ENCODE results near the gene SRP9. TPM values are rescaled to one million over a fixed set of nuclear protein-coding genes. Genes with fewer than 3 reads are reported as not detected.

Gene SRP9
- polyA plus RNA-seq, 1 donor (not counting 4 experiments of a cell fraction or from before 2014, with no cell fraction given), result 441 TPM

- DNase-seq (ENCODE audit: low read depth, low spot score), result no peak
- no peak overlapping the region for H3K27ac ChIP-seq (ENCODE audit: control insufficient read depth, insufficient read depth, low read length)
- no peak for FAIRE-seq
- H4K20me1 ChIP-seq (ENCODE audit: control insufficient read depth, extremely low read depth, insufficient read depth, low read length), result no peaks in the 10 kb centered on the region
- no peaks in the 10 kb centered on the region for H3K27me3 ChIP-seq (ENCODE audit: control insufficient read depth, extremely low read depth, insufficient read depth, low read length)
- no peaks in the 10 kb centered on the region for H3K9me1 ChIP-seq (ENCODE audit: control insufficient read depth, extremely low read depth, insufficient read depth, low read length)
- no peak for TF ChIP-seq EZH2 (IDR thresholded peaks at IDR 0.05; ENCODE audit: low read length)
- no peak for TF ChIP-seq CTCF (optimal IDR thresholded peaks at IDR 0.05 in 1 of 3, IDR thresholded peaks at IDR 0.05 in 1 of 3, conservative IDR thresholded peaks at IDR 0.05 in 1 of 3; ENCODE audit: extremely low read depth in 1 of 3, insufficient read depth in 2 of 3, low read length in 3 of 3)
- H3K4me1 ChIP-seq (ENCODE audit: control insufficient read depth, extremely low read depth, insufficient read depth, low read length), result peaks cover 14% of the 10 kb centered on the region
- H2AFZ ChIP-seq (ENCODE audit: control insufficient read depth, low read length), result no peak overlapping the region
- no peaks in the 10 kb centered on the region for H3K79me2 ChIP-seq (ENCODE audit: control insufficient read depth, insufficient read depth, low read length)
- H3K9me3 ChIP-seq (ENCODE audit: control insufficient read depth, low read depth, low read length), result no peaks in the 10 kb centered on the region
- H3K4me2 ChIP-seq (ENCODE audit: control insufficient read depth, extremely low read depth, insufficient read depth, low read depth, low read length), result no peak overlapping the region
- dilution Hi-C loops (cut with MboI; ENCODE audit: extremely low pct_ligation_motif_present, low sequenced_read_pairs), result no loop called here
- no peaks in the 10 kb centered on the region for H3K36me3 ChIP-seq (ENCODE audit: control insufficient read depth in 2 of 2, extremely low read depth in 1 of 2, insufficient read depth in 2 of 2, low read length in 2 of 2)
- no peak overlapping the region for H3K9ac ChIP-seq (ENCODE audit: control insufficient read depth, extremely low read depth, insufficient read depth, low read length)
- no peak overlapping the region for H3K4me3 ChIP-seq (ENCODE audit: control insufficient read depth in 2 of 3, extremely low read depth in 1 of 3, insufficient read depth in 2 of 3, low read depth in 1 of 3, low read length in 3 of 3)
These were observed 38.0 kb downstream of the SRP9 start for GRCh38 chr1:225815526-225816178.

- peaks cover 17% of the 10 kb centered on the region for H3K4me1 ChIP-seq (ENCODE audit: control insufficient read depth, extremely low read depth, insufficient read depth, low read length)
These were observed 39.3 kb downstream of the SRP9 start for GRCh38 chr1:225816643-225817538.

More at GRCh38 chr1:225816643-225817538, 39.3 kb downstream of the SRP9 start:
- no peak for TF ChIP-seq CTCF (optimal IDR thresholded peaks at IDR 0.05 in 1 of 3, IDR thresholded peaks at IDR 0.05 in 1 of 3, conservative IDR thresholded peaks at IDR 0.05 in 1 of 3; ENCODE audit: extremely low read depth in 1 of 3, insufficient read depth in 2 of 3, low read length in 3 of 3)
- FAIRE-seq, result no peak
- no peaks in the 10 kb centered on the region for H4K20me1 ChIP-seq (ENCODE audit: control insufficient read depth, extremely low read depth, insufficient read depth, low read length)
- H3K36me3 ChIP-seq (ENCODE audit: control insufficient read depth in 2 of 2, extremely low read depth in 1 of 2, insufficient read depth in 2 of 2, low read length in 2 of 2), result no peaks in the 10 kb centered on the region
- no peak overlapping the region for H3K4me3 ChIP-seq (ENCODE audit: control insufficient read depth in 2 of 3, extremely low read depth in 1 of 3, insufficient read depth in 2 of 3, low read depth in 1 of 3, low read length in 3 of 3)
- H3K79me2 ChIP-seq (ENCODE audit: control insufficient read depth, insufficient read depth, low read length), result no peaks in the 10 kb centered on the region
- no peak overlapping the region for H3K4me2 ChIP-seq (ENCODE audit: control insufficient read depth, extremely low read depth, insufficient read depth, low read depth, low read length)
- H3K9me1 ChIP-seq (ENCODE audit: control insufficient read depth, extremely low read depth, insufficient read depth, low read length), result no peaks in the 10 kb centered on the region
- peak overlapping the region; percentile 18 for H3K9ac ChIP-seq (ENCODE audit: control insufficient read depth, extremely low read depth, insufficient read depth, low read length)
- H3K27ac ChIP-seq (ENCODE audit: control insufficient read depth, insufficient read depth, low read length), result no peak overlapping the region
- no peak for DNase-seq (ENCODE audit: low read depth, low spot score)
- H3K27me3 ChIP-seq (ENCODE audit: control insufficient read depth, extremely low read depth, insufficient read depth, low read length), result no peaks in the 10 kb centered on the region
- H3K9me3 ChIP-seq (ENCODE audit: control insufficient read depth, low read depth, low read length), result no peaks in the 10 kb centered on the region
- peak overlapping the region; percentile 33 for H2AFZ ChIP-seq (ENCODE audit: control insufficient read depth, low read length)
- dilution Hi-C loops (cut with MboI; ENCODE audit: extremely low pct_ligation_motif_present, low sequenced_read_pairs), result no loop called here
